ENCODE results near the gene TRIM7.
"Not testable (repeated sequence)": the region's sequence is repeated elsewhere in the genome, so short reads cannot be mapped to it uniquely, and the experiment has no call there.

The TRIM7 gene

GRCh38 chr5:181210698-181211097, 5.7 kb upstream of the TRIM7 start:
- DNase-seq = not testable (repeated sequence)

- not testable (repeated sequence) for DNase-seq
These were observed 5.2 kb upstream of the TRIM7 start for GRCh38 chr5:181210148-181210547.

DNA sequence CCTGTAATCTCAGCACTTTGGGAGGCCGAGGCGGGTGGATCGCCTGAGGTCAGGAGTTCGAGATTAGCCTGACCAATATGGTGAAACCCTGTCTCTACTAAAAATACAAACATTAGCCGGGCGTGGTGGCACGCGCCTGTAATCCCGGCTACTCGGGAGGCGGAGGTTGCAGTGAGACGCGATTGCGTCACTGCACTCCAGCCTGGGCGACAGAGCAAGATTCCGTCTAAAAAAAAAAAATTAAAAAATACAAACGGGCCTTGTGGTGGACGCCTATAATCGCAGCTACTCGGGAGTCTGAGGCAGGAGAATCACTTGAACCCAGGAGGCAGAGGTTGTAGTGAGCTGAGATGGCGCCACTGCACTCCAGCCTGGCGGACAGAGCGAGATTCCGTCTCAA, 4.0 kb upstream of the TRIM7 start:
- not testable (repeated sequence) for DNase-seq

GRCh38 chr5:181207960-181208253, 2.9 kb upstream of the TRIM7 start:
- DNase-seq = no peak

- no peak for DNase-seq
These were observed 2.4 kb upstream of the TRIM7 start for GRCh38 chr5:181207214-181207959.

- no peak for DNase-seq
These were observed 1.0 kb upstream of the TRIM7 start for GRCh38 chr5:181205761-181206649.

- DNase-seq = no peak
These were observed 727 bp downstream of the TRIM7 start for GRCh38 chr5:181204113-181204825.

DNA sequence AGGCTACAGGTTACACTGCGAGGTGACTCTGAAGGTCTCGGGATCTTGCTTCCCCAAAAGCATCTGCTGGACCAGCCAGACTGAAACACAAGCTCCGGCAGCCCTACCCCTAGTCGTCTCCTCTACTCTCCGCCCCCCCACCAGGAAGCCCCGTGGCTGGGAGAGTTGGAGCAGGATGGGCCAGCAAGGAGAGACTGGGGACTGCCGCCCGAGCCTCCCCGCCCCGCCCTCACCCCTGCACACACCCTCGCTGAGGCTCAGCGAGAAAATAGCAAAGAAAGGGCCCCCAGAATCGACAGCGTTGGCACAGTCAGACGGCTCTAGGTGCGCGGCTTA, 1.3 kb downstream of the TRIM7 start:
- DNase-seq = no peak

GRCh38 chr5:181203093-181203711, 1.8 kb downstream of the TRIM7 start:
- DNase-seq = no peak

DNA sequence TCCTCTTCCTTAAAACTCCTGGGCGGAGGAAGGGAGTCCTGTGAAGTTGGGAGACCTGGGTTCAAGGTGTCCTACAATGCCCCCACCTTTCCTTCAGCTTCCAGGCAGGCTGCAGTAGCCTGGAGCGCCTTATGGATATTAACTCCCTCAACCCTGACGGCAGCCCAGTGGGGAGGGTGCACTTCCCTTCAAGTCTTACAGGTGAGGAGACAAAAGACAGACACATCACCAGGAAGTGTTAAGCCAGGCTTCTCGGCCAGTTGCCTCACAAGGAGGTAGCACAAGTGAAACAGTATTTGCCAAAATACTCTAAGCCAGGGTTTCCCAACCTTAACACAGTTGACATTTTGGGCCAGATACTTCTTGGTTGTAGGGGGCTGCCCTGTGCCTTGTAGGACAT, 4.2 kb downstream of the TRIM7 start:
- DNase-seq = no peak

DNA sequence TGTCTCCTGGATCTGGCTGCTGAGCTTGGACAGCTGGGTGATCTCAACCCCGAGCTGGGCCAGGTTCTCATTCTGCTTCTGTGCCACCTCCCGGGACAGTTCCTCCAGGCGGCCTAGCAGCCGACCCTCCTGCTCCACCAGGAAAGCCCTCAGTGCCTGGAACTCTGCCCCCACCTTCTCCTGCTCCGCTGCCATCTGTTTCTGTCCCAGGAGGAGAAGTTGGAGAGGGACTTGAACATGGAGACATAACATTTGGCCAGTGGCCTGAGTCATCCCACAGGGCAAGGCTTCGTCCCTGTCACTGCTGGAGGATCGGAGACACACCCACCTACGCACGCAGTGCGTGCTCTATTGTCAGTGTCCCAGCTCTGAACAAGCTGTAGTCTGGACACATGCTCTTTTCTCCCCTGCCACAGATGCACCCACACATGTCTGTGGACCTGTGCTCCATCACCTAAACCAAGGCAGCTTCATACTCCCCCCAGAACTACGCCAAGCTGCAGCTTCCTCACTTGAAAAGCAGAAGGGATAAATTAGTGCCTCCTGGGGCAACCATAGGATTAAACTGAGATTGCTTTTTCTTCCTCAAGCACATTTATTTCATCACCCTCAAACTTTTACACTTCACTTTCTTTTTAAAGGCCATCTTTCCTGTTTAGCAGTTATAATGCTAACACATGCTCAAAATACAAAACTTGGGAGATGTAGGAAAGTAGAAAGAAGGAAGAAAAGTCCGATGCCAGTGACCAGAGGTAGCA, 4.9 kb downstream of the TRIM7 start:
- no peak for DNase-seq

DNA sequence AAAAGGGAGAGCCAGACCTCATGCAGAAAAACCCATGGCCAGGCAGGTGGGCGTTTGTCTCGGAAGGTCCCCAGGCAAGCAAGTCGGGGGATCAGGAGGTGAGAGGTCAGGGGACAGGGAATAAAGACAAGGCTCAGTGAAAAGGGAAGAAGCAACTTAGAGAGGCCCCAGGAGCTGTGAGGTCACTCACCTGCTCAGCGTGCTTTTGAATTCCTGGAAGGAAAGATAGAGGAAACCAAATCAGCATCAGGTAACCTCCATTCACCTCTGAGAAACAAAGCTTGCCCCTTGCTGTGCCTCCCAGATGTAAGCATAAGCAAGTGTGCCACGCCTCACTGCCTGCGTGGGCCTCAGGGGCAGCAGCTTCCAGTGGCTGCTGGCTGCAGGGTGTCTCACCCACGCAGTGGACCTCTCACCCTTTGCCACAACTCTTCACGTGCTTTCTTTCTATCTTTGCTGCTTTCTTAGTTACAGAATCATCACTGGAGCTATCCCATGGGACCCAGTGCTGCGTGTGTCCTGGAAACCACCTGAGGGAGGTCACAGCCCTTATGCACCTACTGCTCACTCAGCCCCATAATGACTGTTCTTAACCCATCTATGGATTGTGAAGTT, 6.0 kb downstream of the TRIM7 start:
- DNase-seq = no peak

DNA sequence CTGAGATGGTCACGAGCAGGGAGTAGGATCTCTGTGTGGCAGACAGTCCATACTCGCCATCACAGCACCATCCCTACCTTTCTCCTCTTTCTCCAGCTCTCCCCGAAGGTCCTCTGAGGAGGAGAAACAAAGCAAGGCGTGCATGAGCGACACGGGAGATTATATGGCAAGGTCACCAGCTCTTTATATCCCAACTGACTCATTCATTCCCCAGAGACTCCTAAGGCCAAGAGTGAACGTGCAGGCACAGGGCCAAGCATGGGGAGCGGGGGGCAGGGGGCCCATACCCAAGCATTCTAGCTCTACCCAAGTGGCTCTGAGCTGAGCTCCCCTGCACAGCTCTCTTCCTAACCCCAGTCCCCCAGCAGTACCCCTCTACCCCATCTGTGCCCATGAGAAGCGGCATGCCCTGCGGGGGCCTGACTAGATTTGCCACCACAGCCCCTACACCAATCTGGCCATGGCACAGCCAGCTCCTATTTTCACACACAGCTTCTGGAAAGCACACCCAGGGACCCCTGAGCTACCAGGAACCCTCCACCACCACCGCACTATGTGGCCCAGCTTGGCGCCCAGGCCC, 6.8 kb downstream of the TRIM7 start:
- DNase-seq = no peak

GRCh38 chr5:181197326-181197951, 7.6 kb downstream of the TRIM7 start:
- no peak for DNase-seq

GRCh38 chr5:181195249-181195761, 9.7 kb downstream of the TRIM7 start:
- no peak for DNase-seq

GRCh38 chr5:181194489-181195248, 10.3 kb downstream of the TRIM7 start:
- DNase-seq = no peak

DNA sequence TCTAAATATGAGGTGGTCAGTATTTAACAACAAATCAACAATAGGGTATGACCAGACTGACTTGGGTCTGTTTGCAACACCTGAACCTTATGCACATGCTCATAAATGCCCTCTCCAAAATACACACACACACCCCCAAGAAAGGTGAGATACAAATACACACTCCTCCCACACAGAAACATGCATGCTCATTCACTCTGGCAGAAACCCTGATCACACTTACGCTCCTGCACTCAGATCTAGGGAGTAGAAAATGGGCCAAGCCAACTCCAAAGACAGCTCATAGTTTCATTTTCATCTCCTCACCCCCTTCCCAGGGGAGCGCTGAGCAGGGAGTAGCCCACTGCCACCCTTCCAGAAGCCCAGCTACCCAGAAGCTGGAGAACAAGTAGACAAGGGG, 11.3 kb downstream of the TRIM7 start:
- no peak for DNase-seq

DNA sequence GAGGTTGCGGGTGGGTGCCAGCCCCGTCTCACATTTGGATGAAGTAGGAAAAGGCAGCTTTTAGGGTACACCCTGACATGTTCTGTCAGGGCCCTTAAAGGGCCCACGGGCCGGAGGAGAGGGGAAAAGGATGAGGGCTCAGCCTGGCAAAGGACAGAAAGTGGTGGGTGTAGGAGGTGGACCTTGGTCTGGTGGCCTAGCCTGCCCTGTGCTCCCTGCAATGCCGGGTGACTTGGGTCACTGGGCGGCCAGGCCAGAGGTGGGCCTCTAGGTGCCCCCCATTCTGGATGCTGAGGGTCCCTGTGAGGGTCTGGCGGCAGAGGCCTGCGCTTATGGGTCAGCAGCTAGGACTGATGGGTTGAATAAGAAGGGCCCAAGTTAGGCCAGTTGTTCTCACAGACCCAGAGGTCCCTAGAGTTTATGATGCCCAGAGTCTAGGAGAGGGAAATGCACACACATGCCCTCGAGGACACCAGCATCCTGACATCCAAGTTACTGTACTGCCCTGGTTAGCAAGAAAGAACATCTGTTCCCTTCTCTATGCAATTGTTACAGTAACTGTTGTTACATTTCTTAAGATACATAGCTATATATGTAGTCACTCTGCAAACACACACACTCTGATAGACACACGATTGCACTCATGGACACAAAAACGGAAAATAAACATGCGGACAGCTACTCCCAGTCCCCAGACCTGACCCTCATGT, 12.5 kb downstream of the TRIM7 start:
- no peak for DNase-seq

DNA sequence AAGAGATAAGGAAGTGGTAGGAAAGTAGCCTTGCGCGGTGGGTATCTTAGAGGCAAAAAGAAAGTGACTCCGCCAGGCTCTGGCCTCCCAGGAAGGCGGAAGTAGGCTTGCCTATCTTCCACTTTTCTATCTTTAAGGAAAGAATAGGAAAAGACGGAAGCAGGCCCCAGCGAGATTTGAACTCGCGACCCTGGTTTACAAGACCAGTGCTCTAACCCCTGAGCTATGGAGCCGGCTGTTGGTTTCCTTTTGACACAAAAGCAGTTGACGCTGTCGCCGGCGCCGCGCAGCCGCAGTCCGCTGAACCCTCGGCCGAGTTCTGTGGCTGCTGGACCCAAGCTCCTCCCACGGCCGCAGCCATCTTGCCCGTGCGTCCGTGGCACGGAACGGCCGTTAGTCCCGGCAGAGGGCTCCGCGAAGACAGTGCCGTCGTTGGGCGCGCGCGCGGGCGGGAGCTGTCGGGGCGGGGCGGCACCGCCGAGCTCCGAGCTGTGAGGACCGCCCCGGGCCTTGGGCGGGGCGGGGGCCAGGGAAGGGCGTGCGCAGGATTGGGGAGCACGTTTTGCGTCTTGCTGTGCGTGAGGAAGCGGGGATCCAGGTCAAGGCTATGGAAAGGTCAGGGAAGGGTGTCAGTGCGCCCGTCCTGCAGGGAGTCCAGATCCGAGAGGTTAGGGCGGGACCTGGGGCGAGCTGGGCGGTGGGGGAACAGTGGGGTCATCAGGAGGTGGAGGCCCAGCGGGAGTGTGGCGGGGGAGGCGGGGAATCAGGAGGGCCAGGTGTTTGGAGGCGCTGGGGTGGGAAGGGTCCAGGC, 13.3 kb downstream of the TRIM7 start:
- DNase-seq = no peak

Data from NCI-H1930 (cell line).